Adrenal gland (tissue), 5 donors: ENCODE data around the gene TREH.

Experiments
- POLR2A ChIP-seq, 2 donors: fragments of 450-650 bp; IDR thresholded peaks; one replicate each; pipeline ENCODE4 v1.6.1; 2017; ENCODE audit warnings: antibody characterized with exemption in 2 of 2, mild to moderate bottlenecking in 2 of 2, moderate library complexity in 1 of 2
- TF ChIP-seq, protein P1 (sequence below), 6 experiments: fragments of 450-650 bp in 4 of 6; fragments of 200-600 bp in 2 of 6; sonication (generic) in 1 of 6; IDR thresholded peaks; 1 replicate in 5 of 6; 2 replicates in 1 of 6; pipeline versions ENCODE4 v1.5.1 to v1.8.0; 2016 to 2021; ENCODE audit warnings: antibody characterized with exemption in 6 of 6, mild to moderate bottlenecking in 2 of 6, moderate library complexity in 1 of 6
- donor health status: DM: no; HTN: no; CAD: no.

DNA sequence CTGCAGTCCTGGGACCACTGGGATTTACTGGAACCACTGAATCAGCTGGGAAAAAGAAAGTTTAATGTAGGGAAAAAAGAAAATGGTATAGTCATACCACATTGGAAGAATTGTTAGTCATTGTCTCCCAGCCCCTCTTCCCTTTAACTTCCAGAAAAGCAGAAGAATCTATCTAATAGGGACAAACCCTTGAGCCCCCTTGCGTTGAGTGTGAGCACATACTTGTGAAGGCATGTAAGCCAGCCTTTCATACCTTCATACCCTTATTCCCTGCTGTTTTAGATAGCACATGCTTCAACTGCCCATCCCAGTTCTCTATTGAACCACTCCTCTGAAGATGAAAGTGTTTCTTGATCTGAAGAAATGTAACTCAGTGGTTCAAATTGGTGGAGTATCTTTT lies 6.6 kb downstream of the TREH start:
- TF ChIP-seq, protein P1, sequence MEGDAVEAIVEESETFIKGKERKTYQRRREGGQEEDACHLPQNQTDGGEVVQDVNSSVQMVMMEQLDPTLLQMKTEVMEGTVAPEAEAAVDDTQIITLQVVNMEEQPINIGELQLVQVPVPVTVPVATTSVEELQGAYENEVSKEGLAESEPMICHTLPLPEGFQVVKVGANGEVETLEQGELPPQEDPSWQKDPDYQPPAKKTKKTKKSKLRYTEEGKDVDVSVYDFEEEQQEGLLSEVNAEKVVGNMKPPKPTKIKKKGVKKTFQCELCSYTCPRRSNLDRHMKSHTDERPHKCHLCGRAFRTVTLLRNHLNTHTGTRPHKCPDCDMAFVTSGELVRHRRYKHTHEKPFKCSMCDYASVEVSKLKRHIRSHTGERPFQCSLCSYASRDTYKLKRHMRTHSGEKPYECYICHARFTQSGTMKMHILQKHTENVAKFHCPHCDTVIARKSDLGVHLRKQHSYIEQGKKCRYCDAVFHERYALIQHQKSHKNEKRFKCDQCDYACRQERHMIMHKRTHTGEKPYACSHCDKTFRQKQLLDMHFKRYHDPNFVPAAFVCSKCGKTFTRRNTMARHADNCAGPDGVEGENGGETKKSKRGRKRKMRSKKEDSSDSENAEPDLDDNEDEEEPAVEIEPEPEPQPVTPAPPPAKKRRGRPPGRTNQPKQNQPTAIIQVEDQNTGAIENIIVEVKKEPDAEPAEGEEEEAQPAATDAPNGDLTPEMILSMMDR (IDR thresholded peaks at IDR 0.05): no peak
- TF ChIP-seq POLR2A (IDR thresholded peaks at IDR 0.05): no peak
